H1 (cell line): Measurements from ENCODE around the gene CFAP100. TPM values are rescaled to one million over a fixed set of nuclear protein-coding genes. Genes with fewer than 3 reads are reported as not detected.

Experiments
- CTCF ChIA-PET: fragments of 300-600 bp; sonication (Branson Sonifier 250); formaldehyde crosslinking; loops from one replicate; lab custom pipeline; 2021; ENCODE audit not compliant: partially characterized antibody; lab: Charles Lee
- POLR2A ChIA-PET: fragments of 300-600 bp; sonication (Branson Sonifier 250); formaldehyde crosslinking; loops from one replicate; lab custom pipeline; 2021; ENCODE audit warnings: inconsistent platforms; ENCODE audit not compliant: partially characterized antibody; lab: Charles Lee
- DNase-seq, 2 experiments: peaks; one replicate each; pipeline versions ENCODE4 v3.0.0 to v3.0.0-alpha.2; 2010 to 2022; ENCODE audit warnings: low spot score in 2 of 2, low read depth in 1 of 2, mixed read lengths in 1 of 2
- FAIRE-seq: peaks from 2 replicates; lab custom pipeline; 2011; peaks lifted over from hg19 to GRCh38; lab: Jason Lieb, UNC
- H2AFZ ChIP-seq: 2 replicates; pipeline ENCODE4 v1.8.1; 2012; ENCODE audit warnings: low read length, inconsistent platforms
- H2AK5ac ChIP-seq: 2 replicates; pipeline ENCODE4 v1.6.1; 2013; ENCODE audit warnings: low read depth, low read length
- H2BK120ac ChIP-seq: replicated peaks from 2 replicates; pipeline ENCODE3; 2013; ENCODE audit warnings: low read depth, low read length, inconsistent platforms
- H2BK12ac ChIP-seq: 2 replicates; pipeline ENCODE4 v1.6.1; 2013; ENCODE audit warnings: low read depth, low read length
- H2BK15ac ChIP-seq: 2 replicates; pipeline ENCODE4 v1.6.1; 2013; ENCODE audit warnings: low read length
- H2BK20ac ChIP-seq: 2 replicates; pipeline ENCODE4 v1.6.1; 2013; ENCODE audit warnings: low read length
- H2BK5ac ChIP-seq: 2 replicates; pipeline ENCODE4 v1.6.1; 2013; ENCODE audit warnings: low read depth, low read length
- H3K14ac ChIP-seq: 2 replicates; pipeline ENCODE4 v1.6.1; 2013; ENCODE audit warnings: inconsistent platforms; ENCODE audit not compliant: insufficient read length
- H3K18ac ChIP-seq: 2 replicates; pipeline ENCODE4 v1.6.1; 2013; ENCODE audit warnings: low read length; ENCODE audit errors: extremely low read depth
- H3K23ac ChIP-seq: 2 replicates; pipeline ENCODE4 v1.6.1; 2013; ENCODE audit warnings: inconsistent platforms; ENCODE audit not compliant: insufficient read length
- H3K23me2 ChIP-seq: 2 replicates; pipeline ENCODE4 v1.6.1; 2013; ENCODE audit warnings: low read depth, low read length
- H3K27ac ChIP-seq: 2 replicates; pipeline ENCODE4 v1.6.1; 2011; ENCODE audit warnings: low read depth, low read length, inconsistent platforms
- H3K27me3 ChIP-seq, 4 experiments: replicated peaks in 1 of 4; 1 replicate in 1 of 4; 2 replicates in 3 of 4; pipeline versions ENCODE4 v1.6.1 to v1.8.1; 2011 to 2013; ENCODE audit warnings: low read length in 3 of 4, mild to moderate bottlenecking in 3 of 4, inconsistent platforms in 2 of 4, mixed read lengths in 2 of 4, moderate library complexity in 1 of 4; ENCODE audit not compliant: control insufficient read depth in 3 of 4, insufficient read depth in 3 of 4; ENCODE audit errors: extremely low read depth in 1 of 4
- H3K36me3 ChIP-seq, 4 experiments: 2 replicates each; pipeline versions ENCODE4 v1.6.1 to v1.8.1; 2011 to 2013; ENCODE audit warnings: mild to moderate bottlenecking in 4 of 4, low read length in 3 of 4, moderate library complexity in 2 of 4, control low read depth in 1 of 4, inconsistent platforms in 1 of 4; ENCODE audit not compliant: insufficient read depth in 4 of 4, control insufficient read depth in 2 of 4
- H3K4ac ChIP-seq: replicated peaks from 2 replicates; pipeline ENCODE3; 2013; ENCODE audit warnings: low read length, low read depth, mixed read lengths, inconsistent platforms; ENCODE audit not compliant: insufficient read length
- H3K4me1 ChIP-seq, 4 experiments: replicated peaks in 1 of 4; 1 replicate in 1 of 4; 2 replicates in 3 of 4; pipeline versions ENCODE4 v1.6.1 to v1.8.1; 2011 to 2013; ENCODE audit warnings: low read length in 3 of 4, inconsistent platforms in 2 of 4, mixed read lengths in 1 of 4; ENCODE audit not compliant: insufficient read depth in 4 of 4, control insufficient read depth in 3 of 4
- H3K4me2 ChIP-seq, 2 experiments: 2 replicates each; pipeline versions ENCODE4 v1.6.1 to v1.8.1; 2011 to 2013; ENCODE audit warnings: low read depth in 2 of 2, low read length in 2 of 2, control low read depth in 1 of 2, inconsistent platforms in 1 of 2, mild to moderate bottlenecking in 1 of 2; ENCODE audit not compliant: insufficient read depth in 1 of 2
- H3K4me3 ChIP-seq, 4 experiments: fragments of 200-600, 300-600 bp in 1 of 4; sonication (generic), shearing (Covaris generic), sonication (Bioruptor Twin) in 1 of 4; 2 replicates each; pipeline versions ENCODE4 v1.5.1 to v1.8.1; 2011 to 2016; ENCODE audit warnings: low read length in 4 of 4, low read depth in 3 of 4, control low read depth in 2 of 4, inconsistent platforms in 2 of 4, mild to moderate bottlenecking in 2 of 4, mixed read lengths in 1 of 4, moderate library complexity in 1 of 4; ENCODE audit not compliant: insufficient read depth in 2 of 4; ENCODE audit errors: extremely low read depth in 1 of 4
- H3K56ac ChIP-seq: replicated peaks from 2 replicates; pipeline ENCODE3; 2013; ENCODE audit warnings: low read depth, mild to moderate bottlenecking, mixed read lengths, low read length, inconsistent platforms; ENCODE audit not compliant: insufficient read length
- H3K79me1 ChIP-seq: 2 replicates; pipeline ENCODE4 v1.6.1; 2013; ENCODE audit warnings: low read depth, low read length, control low read depth
- H3K79me2 ChIP-seq, 2 experiments: 2 replicates each; pipeline versions ENCODE4 v1.6.1 to v1.8.1; 2012 to 2013; ENCODE audit warnings: low read length in 2 of 2, mild to moderate bottlenecking in 2 of 2, inconsistent platforms in 1 of 2; ENCODE audit not compliant: insufficient read depth in 2 of 2, control insufficient read depth in 1 of 2
- H3K9ac ChIP-seq, 4 experiments: replicated peaks in 1 of 4; 1 replicate in 1 of 4; 2 replicates in 3 of 4; pipeline versions ENCODE4 v1.6.1 to v1.8.1; 2011 to 2013; ENCODE audit warnings: low read depth in 3 of 4, low read length in 3 of 4, control low read depth in 2 of 4, mild to moderate bottlenecking in 2 of 4, moderate library complexity in 2 of 4, inconsistent platforms in 1 of 4; ENCODE audit errors: extremely low read depth in 1 of 4
- H3K9me3 ChIP-seq, 2 experiments: 2 replicates each; pipeline versions ENCODE4 v1.6.1 to v1.8.1; 2012 to 2013; ENCODE audit warnings: mild to moderate bottlenecking in 2 of 2, moderate library complexity in 2 of 2, control low read depth in 1 of 2, inconsistent platforms in 1 of 2, low read depth in 1 of 2, low read length in 1 of 2, mixed read lengths in 1 of 2; ENCODE audit not compliant: insufficient read depth in 2 of 2
- H4K20me1 ChIP-seq, 2 experiments: replicated peaks in 1 of 2; 2 replicates each; pipeline versions ENCODE3 to v1.8.1; 2011 to 2013; ENCODE audit warnings: inconsistent platforms in 2 of 2, low read length in 2 of 2, mild to moderate bottlenecking in 1 of 2; ENCODE audit not compliant: insufficient read depth in 2 of 2, control insufficient read depth in 1 of 2
- H4K5ac ChIP-seq: 2 replicates; pipeline ENCODE4 v1.6.1; 2013; ENCODE audit warnings: low read length, low read depth, mixed read lengths, inconsistent platforms; ENCODE audit not compliant: insufficient read length
- H4K8ac ChIP-seq: 2 replicates; pipeline ENCODE4 v1.8.0; 2013; ENCODE audit warnings: mild to moderate bottlenecking, moderate library complexity, low read length, inconsistent platforms; ENCODE audit not compliant: insufficient read depth; ENCODE audit errors: extremely low read depth
- H4K91ac ChIP-seq: replicated peaks from 2 replicates; pipeline ENCODE3; 2013; ENCODE audit warnings: low read length, mixed read lengths, inconsistent platforms; ENCODE audit not compliant: insufficient read length
- BCL11A ChIP-seq, 2 experiments: IDR thresholded peaks; one replicate each; pipeline ENCODE4 v1.6.1; 2011; ENCODE audit warnings: low read depth in 2 of 2, low read length in 2 of 2, mild to moderate bottlenecking in 2 of 2
- EGR1 ChIP-seq: IDR thresholded peaks from 2 replicates; pipeline ENCODE4 v1.6.1; 2011; ENCODE audit warnings: low read depth, low read length, borderline replicate concordance
- EP300 ChIP-seq, 2 experiments: IDR thresholded peaks; 1 replicate in 1 of 2; 2 replicates in 1 of 2; pipeline ENCODE4 v1.6.1; 2011 to 2012; ENCODE audit warnings: low read depth in 2 of 2, low read length in 2 of 2, mild to moderate bottlenecking in 2 of 2, borderline replicate concordance in 1 of 2, inconsistent platforms in 1 of 2, moderate library complexity in 1 of 2
- WGBS, 2 experiments: shearing (Covaris generic) in 1 of 2; methylation state at CpG; one replicate each; pipeline versions ENCODE4 v1.1.6 to v1.1.7; 2013 to 2015; ENCODE audit warnings: low lambda C conversion rate in 2 of 2, mixed read lengths in 2 of 2, inconsistent platforms in 1 of 2, low coverage in 1 of 2, missing lambda C conversion rate in 1 of 2; ENCODE audit not compliant: insufficient replicate concordance in 2 of 2, insufficient coverage in 1 of 2, insufficient read length in 1 of 2; ENCODE audit errors: extremely low coverage in 1 of 2, missing lambda C conversion rate in 1 of 2; 5-methylcytosine and 5-hydroxymethylcytosine counted together
- polyA plus RNA-seq, 7 experiments: library from polyadenylated mRNA; depleted of rRNA in 3 of 7; stranded (reverse) in 5 of 7; unstranded in 2 of 7; fragments of >200 nt in 5 of 7; fragments of 200-250 nt in 2 of 7; gene quantifications; 1 replicate in 5 of 7; 2 replicates in 1 of 7; 4 replicates in 1 of 7; pipeline versions ENCODE4 v1.2.1 to v1.2.3, GENCODE V29; 2011 to 2013; ENCODE audit warnings: missing spikeins in 2 of 7, mixed read lengths in 2 of 7
- total RNA-seq: library from RNA; stranded (reverse); fragmentation: NEBNext Ultra II Directional; extraction: Animal tissue kit (Norgen Biotek cat#: 25700); gene quantifications from 2 replicates; pipeline ENCODE4 v1.2.1, GENCODE V29; 2021

CFAP100 gene
- total and polyA plus RNA-seq, 2 of the 8 experiments (the other 6 are each of a cell fraction or from before 2014, with no cell fraction given): 0.17 TPM; not detected in 1

DNA sequence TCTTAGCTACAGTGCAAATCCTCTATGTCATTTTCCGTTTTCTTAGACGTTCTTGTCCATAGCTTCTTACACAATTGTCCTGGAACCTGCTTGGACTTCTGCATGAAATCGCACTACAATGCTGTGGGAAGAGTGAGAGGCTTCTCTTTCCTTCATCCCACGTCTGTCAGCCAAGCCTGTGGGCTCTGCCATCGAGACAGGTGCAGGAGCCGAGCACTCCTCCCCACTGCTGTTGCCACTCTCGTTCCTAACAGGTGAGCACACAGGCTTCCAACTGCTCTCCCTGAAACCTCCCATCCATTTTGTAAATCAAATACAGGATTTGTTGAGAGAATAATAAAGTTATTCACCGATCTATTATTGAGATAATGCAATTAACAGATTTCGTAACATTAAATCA is 57.5 kb downstream of the CFAP100 start:
- H2BK20ac ChIP-seq: no peak overlapping the region
- no peak overlapping the region for H3K4ac ChIP-seq
- H3K18ac ChIP-seq: no peak overlapping the region
- ChIA-PET CTCF (interaction anchor here (0.6 to 0.8 kb wide), 4 partner anchors 13 to 997 kb away, joined by 3 to 7 read pairs (median 4); no protein-coding TSS in a partner anchor), POLR2A (interaction anchor here (1.2 to 1.6 kb wide), 2 partner anchors 18 to 19 kb away, joined by 7 to 8 read pairs; no protein-coding TSS in a partner anchor)
- no peak overlapping the region for H2BK12ac ChIP-seq
- TF ChIP-seq BCL11A (IDR thresholded peaks at IDR 0.05; ENCODE audit: low read depth in 2 of 2, low read length in 2 of 2) (no peak), EP300 (IDR thresholded peaks at IDR 0.05; ENCODE audit: borderline replicate concordance in 1 of 2, low read depth in 2 of 2, low read length in 2 of 2) (no peak), EGR1 (no peak)
- H3K23me2 ChIP-seq: no peaks in the 10 kb centered on the region
- H2BK120ac ChIP-seq: no peak overlapping the region
- no peak overlapping the region for H3K14ac ChIP-seq
- no peaks in the 10 kb centered on the region; a peak in 2 of 4 replicates for H3K79me2 ChIP-seq
- no peak overlapping the region for H3K9ac ChIP-seq
- FAIRE-seq (no peak), DNase-seq (no peak)
- no peak overlapping the region for H3K27ac ChIP-seq
- no peak overlapping the region for H3K4me2 ChIP-seq
- no peaks in the 10 kb centered on the region for H3K9me3 ChIP-seq
- H3K4me1 ChIP-seq: no peaks in the 10 kb centered on the region; a peak in 1 of 7 replicates
- peaks cover 0 to 23% (median 7%) of the 10 kb centered on the region in 4 experiments; a peak in 6 of 8 replicates for H3K36me3 ChIP-seq
- no peak overlapping the region for H4K5ac ChIP-seq
- no peak overlapping the region for H2BK5ac ChIP-seq
- H2AFZ ChIP-seq: no peak overlapping the region
- H3K27me3 ChIP-seq: no peaks in the 10 kb centered on the region
- no peak overlapping the region for H3K4me3 ChIP-seq
- no peak overlapping the region for H4K8ac ChIP-seq
- no peak overlapping the region for H4K91ac ChIP-seq
- H2AK5ac ChIP-seq: no peak overlapping the region
- H3K56ac ChIP-seq: no peak overlapping the region
- H4K20me1 ChIP-seq: peaks cover 0 to 9% of the 10 kb centered on the region in 2 experiments
- peaks cover 4% of the 10 kb centered on the region; the same call in 1 of the 2 replicates for H3K79me1 ChIP-seq
- H3K23ac ChIP-seq: no peak overlapping the region
- no peak overlapping the region for H2BK15ac ChIP-seq
- WGBS, 2 experiments: 94% methylated on average over 9 of the region's 9 CpGs; no CpG with 5 or more reads in 1 of the 2 experiments
